SK-N-MC (cell line): ENCODE results near the gene MON2.

Experiments used
- EZH2 ChIP-seq: fragments of 200-600 bp; sonication (generic); IDR thresholded peaks from one replicate; pipeline ENCODE4 v1.6.1; 2017; ENCODE audit warnings: antibody characterized with exemption
- POLR2AphosphoS5 ChIP-seq: IDR thresholded peaks from 2 replicates; pipeline ENCODE4 v1.6.1; 2012; ENCODE audit warnings: mild to moderate bottlenecking, low read depth, low read length, borderline replicate concordance

- no peak for TF ChIP-seq EZH2
- no peak for TF ChIP-seq POLR2AphosphoS5
Measured at GRCh38 chr12:62635649-62636048, 169.0 kb downstream of the MON2 start.
